NB4 (cell line): ENCODE measurements around the gene ABHD12.

Experiments
- MYC ChIP-seq: IDR thresholded peaks from 2 replicates; pipeline ENCODE4 v1.6.1; 2011; ENCODE audit warnings: low read depth, low read length
- POLR2A ChIP-seq: IDR thresholded peaks from 2 replicates; pipeline ENCODE4 v1.6.1; 2011; ENCODE audit warnings: mild to moderate bottlenecking; ENCODE audit not compliant: insufficient read length; ENCODE audit errors: extremely low read depth
- TF ChIP-seq, protein P1 (sequence below): IDR thresholded peaks from one replicate; pipeline ENCODE4 v1.5.1; 2012; ENCODE audit warnings: low read depth, low read length
- TF ChIP-seq, protein P2 (sequence below): IDR thresholded peaks from 2 replicates; pipeline ENCODE4 v1.6.1; 2011; ENCODE audit warnings: low read depth, low read length

DNA sequence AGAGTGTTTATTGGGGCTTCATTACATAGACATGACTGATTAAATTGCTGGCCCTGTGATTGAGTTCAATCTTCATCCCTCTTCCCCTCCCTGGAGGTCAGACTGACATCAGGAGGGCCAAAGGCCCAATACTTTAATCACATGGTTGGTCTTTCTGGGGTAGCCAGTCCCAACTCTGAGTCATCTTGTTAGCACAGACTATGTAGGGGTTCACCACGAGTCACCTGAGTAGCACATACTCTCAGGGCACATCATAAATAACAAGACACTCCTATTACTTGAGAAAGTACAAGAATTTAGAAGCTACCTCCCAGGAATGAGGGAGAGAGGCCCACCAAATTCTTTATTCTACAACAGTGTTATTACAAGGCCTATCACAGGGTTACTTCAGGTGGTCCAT, 28.1 kb upstream of the ABHD12 start:
- TF ChIP-seq, protein P1, sequence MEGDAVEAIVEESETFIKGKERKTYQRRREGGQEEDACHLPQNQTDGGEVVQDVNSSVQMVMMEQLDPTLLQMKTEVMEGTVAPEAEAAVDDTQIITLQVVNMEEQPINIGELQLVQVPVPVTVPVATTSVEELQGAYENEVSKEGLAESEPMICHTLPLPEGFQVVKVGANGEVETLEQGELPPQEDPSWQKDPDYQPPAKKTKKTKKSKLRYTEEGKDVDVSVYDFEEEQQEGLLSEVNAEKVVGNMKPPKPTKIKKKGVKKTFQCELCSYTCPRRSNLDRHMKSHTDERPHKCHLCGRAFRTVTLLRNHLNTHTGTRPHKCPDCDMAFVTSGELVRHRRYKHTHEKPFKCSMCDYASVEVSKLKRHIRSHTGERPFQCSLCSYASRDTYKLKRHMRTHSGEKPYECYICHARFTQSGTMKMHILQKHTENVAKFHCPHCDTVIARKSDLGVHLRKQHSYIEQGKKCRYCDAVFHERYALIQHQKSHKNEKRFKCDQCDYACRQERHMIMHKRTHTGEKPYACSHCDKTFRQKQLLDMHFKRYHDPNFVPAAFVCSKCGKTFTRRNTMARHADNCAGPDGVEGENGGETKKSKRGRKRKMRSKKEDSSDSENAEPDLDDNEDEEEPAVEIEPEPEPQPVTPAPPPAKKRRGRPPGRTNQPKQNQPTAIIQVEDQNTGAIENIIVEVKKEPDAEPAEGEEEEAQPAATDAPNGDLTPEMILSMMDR, result no peak
- TF ChIP-seq POLR2A (no peak), MYC (no peak)
- TF ChIP-seq, protein P2, sequence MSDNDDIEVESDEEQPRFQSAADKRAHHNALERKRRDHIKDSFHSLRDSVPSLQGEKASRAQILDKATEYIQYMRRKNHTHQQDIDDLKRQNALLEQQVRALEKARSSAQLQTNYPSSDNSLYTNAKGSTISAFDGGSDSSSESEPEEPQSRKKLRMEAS, result no peak
